Ectodermal cell (in vitro differentiated cells): ENCODE measurements around the gene SKI.

ENCODE experiments used
- H3K27ac ChIP-seq: 2 replicates; pipeline ENCODE4 v1.7.0; 2013; ENCODE audit warnings: mild to moderate bottlenecking, low read depth, low read length; ENCODE audit not compliant: insufficient read depth, poor library complexity, severe bottlenecking
- H3K27me3 ChIP-seq: 2 replicates; pipeline ENCODE4 v1.7.0; 2013; ENCODE audit warnings: mild to moderate bottlenecking, low read length; ENCODE audit not compliant: insufficient read depth, control insufficient read depth, poor library complexity, severe bottlenecking
- H3K36me3 ChIP-seq: one replicate; pipeline ENCODE4 v1.7.0; 2013; ENCODE audit warnings: low read length; ENCODE audit not compliant: control insufficient read depth, insufficient read depth
- H3K4me1 ChIP-seq: one replicate; pipeline ENCODE4 v1.7.0; 2013; ENCODE audit warnings: low read length; ENCODE audit not compliant: control insufficient read depth, insufficient read depth
- H3K4me3 ChIP-seq: 2 replicates; pipeline ENCODE4 v1.7.0; 2013; ENCODE audit warnings: low read depth, low read length, control low read depth; ENCODE audit not compliant: insufficient read depth
- H3K9me3 ChIP-seq: 2 replicates; pipeline ENCODE4 v1.7.0; 2013; ENCODE audit warnings: mild to moderate bottlenecking, low read length, moderate library complexity; ENCODE audit not compliant: control insufficient read depth
- WGBS, 2 experiments: methylation state at CpG; one replicate each; pipeline ENCODE4 v1.1.7; 2013; ENCODE audit warnings: missing lambda C conversion rate in 2 of 2; 5-methylcytosine and 5-hydroxymethylcytosine counted together

Gene SKI

GRCh38 chr1:2221271-2221670 lies 6.8 kb upstream of the SKI start:
- WGBS, 2 experiments = 80 to 81% methylated on average over 3 of the region's 3 CpGs
- Histone ChIP-seq H3K4me3 (no peak overlapping the region), H3K36me3 (no peaks in the 10 kb centered on the region), H3K27ac (no peak overlapping the region), H3K9me3 (no peaks in the 10 kb centered on the region), H3K4me1 (peaks cover under 1% of the 10 kb centered on the region), H3K27me3 (peaks cover 5% of the 10 kb centered on the region)

DNA sequence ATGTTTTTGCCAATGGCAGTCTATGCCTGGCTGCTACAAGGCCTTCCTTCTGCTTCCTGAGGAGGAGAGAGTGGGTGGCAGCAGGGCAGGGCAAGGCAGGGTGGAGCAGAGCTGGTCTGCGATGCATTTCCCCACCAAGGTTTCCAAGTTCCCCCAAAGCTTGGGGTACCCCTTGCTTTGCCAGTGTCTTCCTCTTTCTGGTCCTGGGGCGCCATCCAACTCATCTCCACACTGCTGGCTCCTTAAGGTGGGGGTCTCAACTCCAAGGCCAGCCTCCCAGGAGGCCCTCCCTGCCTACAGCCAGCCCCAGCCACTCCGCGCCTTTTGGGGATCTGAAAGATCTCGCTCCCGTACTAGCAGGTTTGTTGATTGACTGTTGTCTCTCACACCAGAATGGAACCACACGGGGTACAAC lies 3.9 kb upstream of the SKI start:
- Histone ChIP-seq H3K4me3 (no peak overlapping the region), H3K4me1 (peaks cover 6% of the 10 kb centered on the region), H3K27me3 (peaks cover 12% of the 10 kb centered on the region), H3K9me3 (no peaks in the 10 kb centered on the region), H3K27ac (no peak overlapping the region), H3K36me3 (no peaks in the 10 kb centered on the region)
- 96% methylated on average over 7 of the region's 7 CpGs for WGBS, 2 experiments

- 93 to 94% methylated on average over 18 of the region's 18 CpGs for WGBS, 2 experiments
These were observed 3.3 kb upstream of the SKI start for GRCh38 chr1:2224631-2225428.

GRCh38 chr1:2226525-2227345 lies 1.4 kb upstream of the SKI start:
- H3K9me3 ChIP-seq = no peaks in the 10 kb centered on the region
- peak overlapping the region; percentile 77 for H3K27ac ChIP-seq
- peaks cover 12% of the 10 kb centered on the region for H3K27me3 ChIP-seq
- no peaks in the 10 kb centered on the region for H3K36me3 ChIP-seq
- H3K4me1 ChIP-seq = peaks cover 16% of the 10 kb centered on the region
- peak overlapping the region; percentile 66 for H3K4me3 ChIP-seq
- 17% methylated on average over 73 of the region's 73 CpGs for WGBS, 2 experiments

More at GRCh38 chr1:2224631-2225428, 3.3 kb upstream of the SKI start:
- Histone ChIP-seq H3K4me1 (peaks cover 6% of the 10 kb centered on the region), H3K27ac (no peak overlapping the region), H3K9me3 (no peaks in the 10 kb centered on the region), H3K4me3 (no peak overlapping the region), H3K27me3 (peaks cover 12% of the 10 kb centered on the region), H3K36me3 (no peaks in the 10 kb centered on the region)

GRCh38 chr1:2227346-2228156 lies 568 bp upstream of the SKI start:
- Histone ChIP-seq H3K27ac (peak overlapping the region; percentile 77), H3K27me3 (peaks cover 12% of the 10 kb centered on the region), H3K4me3 (peak overlapping the region; percentile 66), H3K4me1 (peaks cover 24% of the 10 kb centered on the region), H3K36me3 (no peaks in the 10 kb centered on the region), H3K9me3 (no peaks in the 10 kb centered on the region)
- WGBS, 2 experiments = 0% methylated on average over 129 of the region's 129 CpGs

DNA sequence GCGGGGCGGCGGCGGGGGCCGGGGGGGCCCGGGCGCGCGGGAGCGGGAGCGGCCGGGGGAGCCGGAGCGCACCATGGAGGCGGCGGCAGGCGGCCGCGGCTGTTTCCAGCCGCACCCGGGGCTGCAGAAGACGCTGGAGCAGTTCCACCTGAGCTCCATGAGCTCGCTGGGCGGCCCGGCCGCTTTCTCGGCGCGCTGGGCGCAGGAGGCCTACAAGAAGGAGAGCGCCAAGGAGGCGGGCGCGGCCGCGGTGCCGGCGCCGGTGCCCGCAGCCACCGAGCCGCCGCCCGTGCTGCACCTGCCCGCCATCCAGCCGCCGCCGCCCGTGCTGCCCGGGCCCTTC lies 546 bp downstream of the SKI start:
- Histone ChIP-seq H3K9me3 (no peaks in the 10 kb centered on the region), H3K4me3 (peak overlapping the region; percentile 69), H3K36me3 (no peaks in the 10 kb centered on the region), H3K27ac (no peak overlapping the region), H3K27me3 (peaks cover 12% of the 10 kb centered on the region), H3K4me1 (peaks cover 35% of the 10 kb centered on the region)
- 0% methylated on average over 50 of the region's 50 CpGs for WGBS, 2 experiments

DNA sequence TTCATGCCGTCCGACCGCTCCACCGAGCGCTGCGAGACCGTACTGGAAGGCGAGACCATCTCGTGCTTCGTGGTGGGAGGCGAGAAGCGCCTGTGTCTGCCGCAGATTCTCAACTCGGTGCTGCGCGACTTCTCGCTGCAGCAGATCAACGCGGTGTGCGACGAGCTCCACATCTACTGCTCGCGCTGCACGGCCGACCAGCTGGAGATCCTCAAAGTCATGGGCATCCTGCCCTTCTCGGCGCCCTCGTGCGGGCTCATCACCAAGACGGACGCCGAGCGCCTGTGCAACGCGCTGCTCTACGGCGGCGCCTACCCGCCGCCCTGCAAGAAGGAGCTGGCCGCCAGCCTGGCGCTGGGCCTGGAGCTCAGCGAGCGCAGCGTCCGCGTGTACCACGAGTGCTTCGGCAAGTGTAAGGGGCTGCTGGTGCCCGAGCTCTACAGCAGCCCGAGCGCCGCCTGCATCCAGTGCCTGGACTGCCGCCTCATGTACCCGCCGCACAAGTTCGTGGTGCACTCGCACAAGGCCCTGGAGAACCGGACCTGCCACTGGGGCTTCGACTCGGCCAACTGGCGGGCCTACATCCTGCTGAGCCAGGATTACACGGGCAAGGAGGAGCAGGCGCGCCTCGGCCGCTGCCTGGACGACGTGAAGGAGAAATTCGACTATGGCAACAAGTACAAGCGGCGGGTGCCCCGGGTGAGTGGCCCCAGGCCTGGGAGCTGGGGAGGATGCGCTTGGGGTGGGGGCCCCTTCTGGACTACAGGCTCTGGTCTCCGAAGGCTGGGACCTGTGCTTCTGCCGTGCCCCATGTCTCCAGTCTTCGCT lies 1.1 kb downstream of the SKI start:
- peaks cover 12% of the 10 kb centered on the region for H3K27me3 ChIP-seq
- H3K27ac ChIP-seq = no peak overlapping the region
- H3K9me3 ChIP-seq = no peaks in the 10 kb centered on the region
- H3K36me3 ChIP-seq = no peaks in the 10 kb centered on the region
- WGBS, 2 experiments = 1 to 2% methylated on average over 77 of the region's 77 CpGs
- peak overlapping the region; percentile 69 for H3K4me3 ChIP-seq
- H3K4me1 ChIP-seq = peaks cover 41% of the 10 kb centered on the region

GRCh38 chr1:2229911-2230731 lies 2.0 kb downstream of the SKI start:
- Histone ChIP-seq H3K27ac (no peak overlapping the region), H3K9me3 (no peaks in the 10 kb centered on the region), H3K36me3 (no peaks in the 10 kb centered on the region), H3K27me3 (peaks cover 12% of the 10 kb centered on the region), H3K4me1 (peaks cover 42% of the 10 kb centered on the region), H3K4me3 (peak overlapping the region; percentile 69)
- 11 to 18% methylated on average over 32 of the region's 32 CpGs for WGBS, 2 experiments
